ENCODE data around the gene LAMC2.

LAMC2 gene

DNA sequence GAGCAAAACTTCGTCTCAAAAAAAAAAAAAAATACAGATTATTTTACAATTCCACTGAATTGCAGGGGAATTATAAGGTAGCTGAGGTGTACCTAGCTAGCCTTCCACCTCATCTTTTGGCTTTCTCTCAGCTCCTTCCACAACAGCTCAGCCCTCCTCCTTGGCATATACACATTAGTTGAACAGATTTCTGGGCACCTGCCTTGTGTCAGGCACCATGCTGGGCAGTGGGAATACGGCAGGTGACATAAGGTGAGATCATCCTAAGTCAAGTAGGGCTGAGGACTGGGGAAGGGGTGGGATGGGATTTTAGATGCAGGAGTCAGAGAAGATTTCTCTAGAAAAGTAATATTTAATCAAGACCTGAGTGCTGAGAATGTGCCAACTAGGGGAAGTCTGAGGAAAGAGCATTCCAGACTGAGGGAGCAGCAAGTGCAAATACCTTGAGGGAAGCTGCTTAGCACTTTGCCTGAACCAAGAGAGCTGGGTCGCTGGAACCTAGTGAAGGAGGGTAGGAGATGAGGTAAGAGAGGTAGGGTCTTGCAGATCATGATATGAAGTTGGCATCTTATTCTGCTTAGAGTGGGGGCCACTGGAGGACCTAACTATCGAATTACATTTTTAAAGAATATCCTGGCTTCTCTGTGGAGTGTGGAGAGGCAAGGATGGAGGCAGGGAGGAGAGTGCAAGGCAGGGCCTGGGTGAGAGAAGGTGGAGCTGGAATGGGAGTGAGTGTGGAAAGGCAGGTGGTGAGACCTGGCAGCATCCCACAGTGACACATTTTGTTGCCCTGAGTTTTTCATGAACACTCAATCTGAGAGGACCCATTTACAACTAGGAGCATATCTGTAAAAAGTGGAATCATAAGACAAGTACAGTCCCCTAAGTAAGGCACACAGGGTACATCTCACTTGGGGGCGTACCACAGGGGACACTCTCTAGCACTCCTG, 28.2 kb downstream of the LAMC2 start:
- no peak for DNase-seq (ENCODE audit: low read depth)

DNA sequence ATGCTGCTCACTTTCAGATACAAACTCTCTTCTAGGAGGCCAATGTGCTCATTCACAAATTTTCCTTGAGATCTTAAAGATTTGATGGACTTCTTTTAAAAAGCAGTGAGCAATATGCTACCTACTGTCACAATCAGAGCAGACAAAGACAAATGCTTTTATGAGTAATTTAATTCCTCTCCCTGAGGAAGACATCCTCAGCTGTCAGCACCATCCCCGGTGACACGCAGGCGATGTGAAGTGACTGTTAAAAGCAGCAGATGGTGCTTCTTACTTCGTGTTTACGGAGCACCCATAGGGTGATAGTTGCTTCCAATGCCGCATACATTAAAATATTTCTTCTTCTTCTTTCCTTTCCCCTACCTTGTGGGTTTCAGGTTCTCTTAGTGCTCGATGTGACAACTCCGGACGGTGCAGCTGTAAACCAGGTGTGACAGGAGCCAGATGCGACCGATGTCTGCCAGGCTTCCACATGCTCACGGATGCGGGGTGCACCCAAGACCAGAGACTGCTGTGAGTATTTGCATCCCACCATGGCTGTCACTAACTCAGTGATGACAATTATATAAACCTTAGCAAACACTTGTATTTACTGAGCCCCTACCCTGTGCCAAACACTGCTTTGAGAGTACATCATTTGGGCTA, 29.1 kb downstream of the LAMC2 start:
- DNase-seq (ENCODE audit: low read depth) = no peak

DNA sequence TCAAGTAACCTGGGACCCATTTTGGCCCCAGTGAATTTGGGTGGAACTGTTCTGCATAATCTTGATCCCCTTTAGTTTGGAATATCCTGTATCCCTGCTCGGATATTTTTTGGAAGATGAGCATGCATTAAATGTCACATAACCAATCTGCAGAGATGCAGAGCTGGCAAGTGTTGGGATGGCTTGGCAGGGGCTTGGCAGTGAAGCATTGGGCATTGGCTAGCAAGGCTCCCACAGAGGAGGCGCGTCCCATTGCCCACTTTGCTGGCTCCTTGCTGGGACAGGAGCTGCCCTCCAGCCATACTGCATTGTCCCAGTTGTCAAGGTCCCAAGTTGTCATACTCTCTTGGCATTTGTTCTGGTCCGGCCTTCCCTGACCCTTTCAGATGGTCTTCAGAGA, 29.9 kb downstream of the LAMC2 start:
- DNase-seq (ENCODE audit: low read depth) = no peak

DNA sequence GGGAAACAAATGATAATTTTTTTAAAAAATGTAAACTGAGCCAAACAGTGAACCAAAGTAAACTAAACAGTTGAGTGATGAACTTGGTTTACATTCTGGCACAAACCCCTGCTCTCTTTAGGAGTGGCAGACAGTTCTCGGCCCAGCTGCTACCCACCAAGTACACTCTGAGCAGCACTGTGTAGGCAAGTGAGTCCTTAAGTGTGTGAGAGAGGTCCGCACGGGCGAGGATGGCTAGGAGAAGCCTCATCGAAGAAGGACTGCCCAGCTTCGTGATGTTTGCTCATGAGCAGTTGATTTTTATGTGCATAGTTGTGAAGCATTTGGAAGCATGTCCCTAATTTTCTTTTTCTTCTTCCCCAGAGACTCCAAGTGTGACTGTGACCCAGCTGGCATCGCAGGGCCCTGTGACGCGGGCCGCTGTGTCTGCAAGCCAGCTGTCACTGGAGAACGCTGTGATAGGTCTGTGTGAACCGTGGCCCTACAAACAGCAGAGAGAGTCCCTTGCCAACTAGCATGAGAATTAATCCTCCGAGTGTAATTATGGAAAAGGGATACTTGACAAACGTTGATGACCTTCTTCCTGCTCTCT, 32.1 kb downstream of the LAMC2 start:
- no peak for DNase-seq (ENCODE audit: low read depth)

- no peak for DNase-seq (ENCODE audit: low read depth)
These were observed 33.0 kb downstream of the LAMC2 start for GRCh38 chr1:183218971-183219615.

DNA sequence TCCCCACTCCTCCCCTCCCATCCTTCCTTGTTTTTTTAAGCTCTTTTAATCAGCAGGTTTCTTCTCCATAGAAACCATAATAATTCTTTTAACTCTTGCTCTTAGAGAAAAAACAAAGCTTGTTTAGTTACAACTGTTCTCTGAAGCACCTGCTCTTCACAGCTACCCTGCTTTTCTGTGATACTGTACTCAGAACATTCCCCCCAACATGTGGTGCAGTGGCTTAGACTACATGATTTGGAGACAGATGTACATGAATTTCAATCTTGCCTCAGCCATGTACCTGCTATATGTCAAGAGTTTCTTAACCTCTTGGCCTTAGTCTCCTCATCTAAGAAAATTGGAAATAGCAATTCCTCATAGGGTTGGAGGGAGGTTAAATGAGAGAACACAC, 33.5 kb downstream of the LAMC2 start:
- DNase-seq (ENCODE audit: low read depth) = no peak

DNA sequence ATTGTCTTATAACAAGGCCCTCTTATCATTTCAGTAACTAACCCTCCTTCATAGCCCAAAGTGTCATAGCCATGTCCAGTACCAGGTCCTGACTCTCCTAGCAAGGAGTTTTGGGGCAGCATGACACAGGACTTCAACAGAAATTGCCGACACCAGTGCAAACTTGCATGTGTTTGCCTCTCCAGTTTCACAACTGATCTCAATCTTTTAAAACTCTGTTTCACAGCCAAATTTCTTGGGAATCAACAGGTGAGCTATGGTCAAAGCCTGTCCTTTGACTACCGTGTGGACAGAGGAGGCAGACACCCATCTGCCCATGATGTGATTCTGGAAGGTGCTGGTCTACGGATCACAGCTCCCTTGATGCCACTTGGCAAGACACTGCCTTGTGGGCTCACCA, 36.8 kb downstream of the LAMC2 start:
- no peak for DNase-seq (ENCODE audit: low read depth)

GRCh38 chr1:183223467-183223866, 37.4 kb downstream of the LAMC2 start:
- no peak for DNase-seq (ENCODE audit: low read depth)

DNA sequence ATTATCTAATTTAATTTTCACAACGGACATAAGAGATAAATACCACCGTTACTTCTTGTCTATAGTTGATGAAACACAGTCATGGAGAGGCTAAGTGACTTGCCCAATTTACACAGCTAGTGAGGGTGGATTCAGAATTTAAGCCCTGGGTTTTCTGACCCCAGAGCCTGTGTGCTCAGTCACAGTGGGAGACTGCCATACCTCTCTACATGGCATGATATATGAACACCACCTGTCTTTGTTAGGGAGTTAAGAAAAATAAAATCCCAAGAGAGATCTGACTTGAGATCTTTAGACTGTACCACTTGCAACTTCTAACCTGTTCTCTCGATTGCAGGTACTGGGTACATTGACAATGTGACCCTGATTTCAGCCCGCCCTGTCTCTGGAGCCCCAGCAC, 40.3 kb downstream of the LAMC2 start:
- DNase-seq (ENCODE audit: low read depth) = no peak

DNA sequence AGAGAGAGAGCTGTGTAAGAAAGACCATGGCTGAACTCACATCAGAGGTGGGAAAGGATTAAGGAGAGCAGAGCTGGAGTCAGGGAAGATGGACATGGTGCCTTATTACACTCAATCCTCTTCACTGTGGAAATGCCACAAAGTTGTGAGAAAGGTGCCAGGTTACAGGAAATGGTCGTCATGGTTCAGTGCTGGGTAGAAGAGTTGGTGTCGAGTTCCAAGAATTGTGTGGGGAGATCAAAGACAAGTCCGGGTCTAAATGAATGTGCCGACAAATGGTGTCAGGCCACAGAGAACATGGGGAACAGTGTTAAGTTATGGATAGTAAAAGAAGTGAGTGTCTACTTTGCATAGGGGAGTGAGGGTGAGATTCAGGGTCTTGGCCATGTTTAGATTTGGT, 40.9 kb downstream of the LAMC2 start:
- DNase-seq (ENCODE audit: low read depth) = no peak

DNA sequence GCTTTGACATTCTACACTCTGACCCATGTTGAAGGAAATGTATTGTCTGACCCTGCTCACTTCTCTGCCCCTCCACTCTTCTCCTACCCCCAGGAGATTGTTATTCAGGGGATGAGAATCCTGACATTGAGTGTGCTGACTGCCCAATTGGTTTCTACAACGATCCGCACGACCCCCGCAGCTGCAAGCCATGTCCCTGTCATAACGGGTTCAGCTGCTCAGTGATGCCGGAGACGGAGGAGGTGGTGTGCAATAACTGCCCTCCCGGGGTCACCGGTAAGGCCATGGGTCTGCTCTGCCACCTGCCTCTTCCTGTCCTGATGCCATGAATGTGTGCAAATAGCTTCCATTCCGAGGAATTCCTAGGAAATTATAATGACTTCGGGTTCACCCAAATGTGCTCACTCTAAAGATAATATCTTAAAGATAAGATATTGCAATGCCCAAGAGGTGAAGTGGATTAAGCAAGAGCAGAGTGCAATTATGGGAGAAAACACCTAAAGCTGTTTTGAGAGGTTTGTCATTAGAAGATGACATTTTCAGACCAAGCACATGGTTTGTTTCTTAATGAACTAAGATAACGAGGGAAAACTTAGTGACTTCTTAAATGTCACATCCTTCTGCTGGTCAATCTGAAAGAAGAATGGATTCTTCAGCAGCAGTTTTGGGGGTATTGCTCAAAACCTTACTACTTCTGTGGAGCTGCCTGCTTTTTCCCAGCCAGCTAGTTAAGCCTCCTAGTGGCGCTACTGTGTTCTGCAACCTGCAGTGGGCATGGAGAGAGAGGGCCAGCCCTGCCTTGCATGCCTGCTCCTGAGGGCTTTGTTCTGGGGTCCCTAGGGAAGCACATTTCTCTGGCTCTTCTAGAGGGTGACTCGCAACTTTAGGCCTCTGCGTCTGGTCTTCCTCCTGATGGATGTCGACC, 41.6 kb downstream of the LAMC2 start:
- DNase-seq (ENCODE audit: low read depth) = no peak

DNA sequence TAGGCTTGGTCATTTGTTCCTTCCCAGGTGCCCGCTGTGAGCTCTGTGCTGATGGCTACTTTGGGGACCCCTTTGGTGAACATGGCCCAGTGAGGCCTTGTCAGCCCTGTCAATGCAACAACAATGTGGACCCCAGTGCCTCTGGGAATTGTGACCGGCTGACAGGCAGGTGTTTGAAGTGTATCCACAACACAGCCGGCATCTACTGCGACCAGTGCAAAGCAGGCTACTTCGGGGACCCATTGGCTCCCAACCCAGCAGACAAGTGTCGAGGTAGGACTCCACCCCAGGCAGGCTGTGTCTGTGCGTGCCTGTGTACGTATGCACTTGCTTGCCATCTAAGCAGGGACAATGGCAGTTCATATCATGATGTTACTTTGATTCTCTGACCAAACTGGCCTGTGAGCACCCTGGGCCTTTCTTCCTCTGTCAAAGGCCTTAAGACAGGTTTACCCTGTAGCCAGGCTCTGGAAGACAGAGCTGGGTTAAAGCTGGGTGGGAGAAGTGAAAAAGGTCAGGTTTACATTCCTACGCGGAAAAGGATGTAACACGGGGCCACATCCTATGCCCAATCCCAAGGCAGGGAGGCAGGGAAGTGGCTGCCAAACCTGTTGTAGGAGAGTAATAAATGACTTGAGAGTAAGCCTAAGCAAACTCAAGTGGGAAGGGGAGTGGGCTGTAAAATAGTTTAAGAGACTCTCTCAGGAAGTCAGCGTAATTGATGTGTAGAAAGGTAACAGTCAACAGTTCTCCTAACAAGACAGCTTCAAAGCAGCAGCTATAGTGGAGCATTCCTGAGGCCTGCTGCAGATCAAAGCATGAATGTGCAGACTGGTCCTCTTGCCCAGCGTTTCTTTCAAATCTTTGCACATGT, 42.5 kb downstream of the LAMC2 start:
- DNase-seq (ENCODE audit: low read depth) = no peak

- DNase-seq (ENCODE audit: low read depth) = no peak
These were observed 44.3 kb downstream of the LAMC2 start for GRCh38 chr1:183230413-183230812.

DNA sequence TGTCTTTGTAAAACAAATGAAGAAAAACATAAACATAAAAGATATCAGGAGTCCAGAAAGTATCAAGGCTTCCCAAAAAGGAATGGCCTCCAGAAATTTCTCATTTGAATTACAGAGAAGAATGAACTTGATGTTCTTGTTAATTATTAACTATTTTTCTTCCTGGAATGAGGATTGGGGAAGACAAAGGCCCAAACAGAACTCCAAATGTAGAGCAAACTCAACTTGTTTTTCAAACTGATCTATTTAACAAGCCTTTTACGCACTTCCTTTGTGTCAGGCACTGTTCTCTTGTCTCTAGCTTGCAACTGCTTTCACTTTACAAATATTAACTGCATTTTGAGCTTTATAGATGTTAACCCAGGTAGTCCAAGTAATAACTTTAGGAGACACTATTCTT, 45.5 kb downstream of the LAMC2 start:
- no peak for DNase-seq (ENCODE audit: low read depth)

DNA sequence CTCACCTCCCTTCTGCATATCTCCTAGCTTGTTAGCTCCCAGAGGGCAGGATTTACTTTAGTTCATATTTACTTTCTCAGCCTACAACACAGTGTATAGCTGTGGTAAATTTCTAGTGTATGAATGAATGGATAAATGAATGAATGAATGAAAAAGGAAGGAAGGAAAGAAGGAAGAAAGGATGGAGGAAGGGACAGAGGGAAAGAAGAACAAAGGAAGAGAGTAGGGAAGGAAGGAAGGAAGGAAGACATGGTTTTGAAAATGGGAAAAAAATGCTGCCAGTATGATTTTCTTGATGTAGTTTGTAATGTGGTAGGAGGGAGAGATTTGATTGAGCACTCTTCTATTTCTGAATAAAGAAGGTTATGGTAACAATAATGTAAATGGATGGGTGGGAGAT, 47.0 kb downstream of the LAMC2 start:
- no peak for DNase-seq (ENCODE audit: low read depth)

GRCh38 chr1:183234660-183235476, 48.8 kb downstream of the LAMC2 start:
- DNase-seq (ENCODE audit: low read depth) = no peak

GRCh38 chr1:183235503-183235902, 49.4 kb downstream of the LAMC2 start:
- DNase-seq (ENCODE audit: low read depth) = no peak

GRCh38 chr1:183236158-183236725, 50.2 kb downstream of the LAMC2 start:
- DNase-seq (ENCODE audit: low read depth) = no peak

- DNase-seq (ENCODE audit: low read depth) = no peak
These were observed 51.0 kb downstream of the LAMC2 start for GRCh38 chr1:183237046-183237445.

Data from stimulated activated CD8-positive, alpha-beta memory T cell treated with anti-CD3 and anti-CD28 coated beads, Interleukin-12 subunit alpha, Interleukin-12 subunit beta, amount 100 ng/mL, for 4 hours (primary cell).